ENCODE measurements around the gene IDUA.

The IDUA gene

GRCh38 chr4:1022051-1022738 is 35.4 kb downstream of the IDUA start:
- Histone ChIP-seq H3K4me3 (ENCODE audit: low read length) (no peak overlapping the region), H3K9ac (ENCODE audit: low read length) (no peak overlapping the region), H3K27me3 (ENCODE audit: control insufficient read depth, insufficient read depth, low read length) (no peaks in the 10 kb centered on the region), H3K4me1 (ENCODE audit: control insufficient read depth, low read depth, low read length) (no peaks in the 10 kb centered on the region), H3K36me3 (ENCODE audit: control insufficient read depth, low read depth, low read length) (peaks cover 7% of the 10 kb centered on the region), H3K9me3 (ENCODE audit: control insufficient read depth, low read depth, low read length) (no peaks in the 10 kb centered on the region), H3K27ac (ENCODE audit: low read length) (no peak overlapping the region)

GRCh38 chr4:1022739-1023066 is 35.9 kb downstream of the IDUA start:
- H3K27me3 ChIP-seq (ENCODE audit: control insufficient read depth, insufficient read depth, low read length) = no peaks in the 10 kb centered on the region
- H3K4me3 ChIP-seq (ENCODE audit: low read length) = no peak overlapping the region
- H3K27ac ChIP-seq (ENCODE audit: low read length) = no peak overlapping the region
- no peaks in the 10 kb centered on the region for H3K9me3 ChIP-seq (ENCODE audit: control insufficient read depth, low read depth, low read length)
- H3K4me1 ChIP-seq (ENCODE audit: control insufficient read depth, low read depth, low read length) = no peaks in the 10 kb centered on the region
- no peak overlapping the region for H3K9ac ChIP-seq (ENCODE audit: low read length)
- H3K36me3 ChIP-seq (ENCODE audit: control insufficient read depth, low read depth, low read length) = peaks cover 7% of the 10 kb centered on the region

GRCh38 chr4:1023075-1023640 is 36.3 kb downstream of the IDUA start:
- no peak overlapping the region for H3K9ac ChIP-seq (ENCODE audit: low read length)
- no peaks in the 10 kb centered on the region for H3K9me3 ChIP-seq (ENCODE audit: control insufficient read depth, low read depth, low read length)
- H3K36me3 ChIP-seq (ENCODE audit: control insufficient read depth, low read depth, low read length) = peaks cover 7% of the 10 kb centered on the region
- no peaks in the 10 kb centered on the region for H3K4me1 ChIP-seq (ENCODE audit: control insufficient read depth, low read depth, low read length)
- no peaks in the 10 kb centered on the region for H3K27me3 ChIP-seq (ENCODE audit: control insufficient read depth, insufficient read depth, low read length)
- H3K4me3 ChIP-seq (ENCODE audit: low read length) = no peak overlapping the region
- no peak overlapping the region for H3K27ac ChIP-seq (ENCODE audit: low read length)

- H3K9ac ChIP-seq (ENCODE audit: low read length) = no peak overlapping the region
- no peak overlapping the region for H3K4me3 ChIP-seq (ENCODE audit: low read length)
- no peaks in the 10 kb centered on the region for H3K4me1 ChIP-seq (ENCODE audit: control insufficient read depth, low read depth, low read length)
- peaks cover 7% of the 10 kb centered on the region for H3K36me3 ChIP-seq (ENCODE audit: control insufficient read depth, low read depth, low read length)
- H3K27me3 ChIP-seq (ENCODE audit: control insufficient read depth, insufficient read depth, low read length) = no peaks in the 10 kb centered on the region
- H3K27ac ChIP-seq (ENCODE audit: low read length) = no peak overlapping the region
- H3K9me3 ChIP-seq (ENCODE audit: control insufficient read depth, low read depth, low read length) = no peaks in the 10 kb centered on the region
Observed at GRCh38 chr4:1023895-1024740, 37.3 kb downstream of the IDUA start.

GRCh38 chr4:1024882-1025545 is 38.2 kb downstream of the IDUA start:
- H3K9ac ChIP-seq (ENCODE audit: low read length) = no peak overlapping the region
- H3K36me3 ChIP-seq (ENCODE audit: control insufficient read depth, low read depth, low read length) = peaks cover 7% of the 10 kb centered on the region
- no peaks in the 10 kb centered on the region for H3K27me3 ChIP-seq (ENCODE audit: control insufficient read depth, insufficient read depth, low read length)
- H3K9me3 ChIP-seq (ENCODE audit: control insufficient read depth, low read depth, low read length) = no peaks in the 10 kb centered on the region
- no peaks in the 10 kb centered on the region for H3K4me1 ChIP-seq (ENCODE audit: control insufficient read depth, low read depth, low read length)
- no peak overlapping the region for H3K27ac ChIP-seq (ENCODE audit: low read length)
- H3K4me3 ChIP-seq (ENCODE audit: low read length) = no peak overlapping the region

- no peak overlapping the region for H3K4me3 ChIP-seq (ENCODE audit: low read length)
- H3K9ac ChIP-seq (ENCODE audit: low read length) = no peak overlapping the region
- H3K27me3 ChIP-seq (ENCODE audit: control insufficient read depth, insufficient read depth, low read length) = no peaks in the 10 kb centered on the region
- H3K9me3 ChIP-seq (ENCODE audit: control insufficient read depth, low read depth, low read length) = no peaks in the 10 kb centered on the region
- H3K4me1 ChIP-seq (ENCODE audit: control insufficient read depth, low read depth, low read length) = no peaks in the 10 kb centered on the region
- peaks cover 7% of the 10 kb centered on the region for H3K36me3 ChIP-seq (ENCODE audit: control insufficient read depth, low read depth, low read length)
- no peak overlapping the region for H3K27ac ChIP-seq (ENCODE audit: low read length)
Observed at GRCh38 chr4:1026115-1026514, 39.3 kb downstream of the IDUA start.

- Histone ChIP-seq H3K36me3 (ENCODE audit: control insufficient read depth, low read depth, low read length) (peaks cover 7% of the 10 kb centered on the region), H3K27me3 (ENCODE audit: control insufficient read depth, insufficient read depth, low read length) (no peaks in the 10 kb centered on the region), H3K27ac (ENCODE audit: low read length) (no peak overlapping the region), H3K9me3 (ENCODE audit: control insufficient read depth, low read depth, low read length) (no peaks in the 10 kb centered on the region), H3K4me1 (ENCODE audit: control insufficient read depth, low read depth, low read length) (no peaks in the 10 kb centered on the region), H3K4me3 (ENCODE audit: low read length) (no peak overlapping the region), H3K9ac (ENCODE audit: low read length) (no peak overlapping the region)
Observed at GRCh38 chr4:1027219-1027914, 40.5 kb downstream of the IDUA start.

GRCh38 chr4:1027915-1028238 is 41.0 kb downstream of the IDUA start:
- no peak overlapping the region for H3K9ac ChIP-seq (ENCODE audit: low read length)
- no peak overlapping the region for H3K4me3 ChIP-seq (ENCODE audit: low read length)
- peaks cover 7% of the 10 kb centered on the region for H3K36me3 ChIP-seq (ENCODE audit: control insufficient read depth, low read depth, low read length)
- no peaks in the 10 kb centered on the region for H3K9me3 ChIP-seq (ENCODE audit: control insufficient read depth, low read depth, low read length)
- H3K4me1 ChIP-seq (ENCODE audit: control insufficient read depth, low read depth, low read length) = no peaks in the 10 kb centered on the region
- H3K27ac ChIP-seq (ENCODE audit: low read length) = no peak overlapping the region
- no peaks in the 10 kb centered on the region for H3K27me3 ChIP-seq (ENCODE audit: control insufficient read depth, insufficient read depth, low read length)

- Histone ChIP-seq H3K9ac (ENCODE audit: low read length) (no peak overlapping the region), H3K36me3 (ENCODE audit: control insufficient read depth, low read depth, low read length) (peaks cover 7% of the 10 kb centered on the region), H3K4me1 (ENCODE audit: control insufficient read depth, low read depth, low read length) (no peaks in the 10 kb centered on the region), H3K27me3 (ENCODE audit: control insufficient read depth, insufficient read depth, low read length) (no peaks in the 10 kb centered on the region), H3K9me3 (ENCODE audit: control insufficient read depth, low read depth, low read length) (no peaks in the 10 kb centered on the region), H3K27ac (ENCODE audit: low read length) (no peak overlapping the region), H3K4me3 (ENCODE audit: low read length) (no peak overlapping the region)
Observed at GRCh38 chr4:1028574-1029220, 41.9 kb downstream of the IDUA start.

GRCh38 chr4:1029529-1029928 is 42.7 kb downstream of the IDUA start:
- Histone ChIP-seq H3K4me1 (ENCODE audit: control insufficient read depth, low read depth, low read length) (no peaks in the 10 kb centered on the region), H3K9ac (ENCODE audit: low read length) (no peak overlapping the region), H3K27ac (ENCODE audit: low read length) (no peak overlapping the region), H3K9me3 (ENCODE audit: control insufficient read depth, low read depth, low read length) (no peaks in the 10 kb centered on the region), H3K27me3 (ENCODE audit: control insufficient read depth, insufficient read depth, low read length) (no peaks in the 10 kb centered on the region), H3K4me3 (ENCODE audit: low read length) (no peak overlapping the region), H3K36me3 (ENCODE audit: control insufficient read depth, low read depth, low read length) (peaks cover 7% of the 10 kb centered on the region)

GRCh38 chr4:1030031-1030430 is 43.2 kb downstream of the IDUA start:
- Histone ChIP-seq H3K9ac (ENCODE audit: low read length) (no peak overlapping the region), H3K4me3 (ENCODE audit: low read length) (no peak overlapping the region), H3K27me3 (ENCODE audit: control insufficient read depth, insufficient read depth, low read length) (no peaks in the 10 kb centered on the region), H3K9me3 (ENCODE audit: control insufficient read depth, low read depth, low read length) (no peaks in the 10 kb centered on the region), H3K36me3 (ENCODE audit: control insufficient read depth, low read depth, low read length) (peaks cover 7% of the 10 kb centered on the region), H3K27ac (ENCODE audit: low read length) (no peak overlapping the region), H3K4me1 (ENCODE audit: control insufficient read depth, low read depth, low read length) (no peaks in the 10 kb centered on the region)

All from iPS-18a (cell line).